GM23338 (cell line): ENCODE measurements around the gene PRC1. TPM values are rescaled to one million over a fixed set of nuclear protein-coding genes. Genes with fewer than 3 reads are reported as not detected.

ENCODE experiments used
- ATAC-seq: fragments of 200-7000 bp; cut with Tn5 transposase; 3 replicates; pipeline ENCODE4 v1.9.1; 2020
- DNase-seq: peaks from one replicate; pipeline ENCODE4 v3.0.0-alpha.2; 2015; ENCODE audit warnings: low spot score
- H2AFZ ChIP-seq: fragments of 200-600 bp; sonication (generic); 2 replicates; pipeline ENCODE4 v1.8.0; 2016; ENCODE audit warnings: antibody characterized with exemption, mild to moderate bottlenecking, moderate library complexity
- H3F3A ChIP-seq: fragments of 200-600 bp; sonication (generic); replicated peaks from 2 replicates; pipeline ENCODE4 v1.8.0; 2017; ENCODE audit warnings: antibody characterized with exemption, mixed run types, low read depth
- H3K27ac ChIP-seq: fragments of 200-600 bp; sonication (generic); 2 replicates; pipeline ENCODE4 v1.6.1; 2016; ENCODE audit warnings: low read depth
- H3K27me3 ChIP-seq: fragments of 200-600 bp; sonication (generic); 2 replicates; pipeline ENCODE4 v1.8.0; 2016; ENCODE audit warnings: mild to moderate bottlenecking, mixed run types, moderate library complexity; ENCODE audit not compliant: insufficient read depth
- H3K36me3 ChIP-seq: fragments of 200-600 bp; sonication (generic); 2 replicates; pipeline ENCODE4 v1.8.0; 2016; ENCODE audit warnings: mild to moderate bottlenecking; ENCODE audit not compliant: insufficient read depth
- H3K4me1 ChIP-seq: fragments of 200-600 bp; sonication (generic); 2 replicates; pipeline ENCODE4 v1.8.0; 2016; ENCODE audit warnings: mild to moderate bottlenecking, moderate library complexity; ENCODE audit not compliant: insufficient read depth
- H3K4me2 ChIP-seq: fragments of 200-600 bp; sonication (generic); 2 replicates; pipeline ENCODE4 v1.7.1; 2017; ENCODE audit warnings: mixed run types
- H3K4me3 ChIP-seq: fragments of 200-600 bp; sonication (generic); 2 replicates; pipeline ENCODE4 v1.6.1; 2016; ENCODE audit warnings: mixed run types
- H3K79me2 ChIP-seq: fragments of 200-600 bp; sonication (generic); replicated peaks from 2 replicates; pipeline ENCODE4 v1.8.0; 2017; ENCODE audit warnings: mild to moderate bottlenecking; ENCODE audit not compliant: insufficient read depth
- H3K9me2 ChIP-seq: fragments of 200-600 bp; sonication (generic); 2 replicates; pipeline ENCODE4 v1.8.0; 2017; ENCODE audit not compliant: insufficient read depth
- H4K20me1 ChIP-seq: fragments of 200-600 bp; sonication (generic); replicated peaks from 2 replicates; pipeline ENCODE4 v1.8.0; 2017; ENCODE audit warnings: mild to moderate bottlenecking; ENCODE audit not compliant: insufficient read depth
- H3K27ac Mint-ChIP-seq: 2 replicates; pipeline ENCODE4 v1.8.0; 2020; ENCODE audit warnings: inconsistent platforms, mild to moderate bottlenecking, moderate library complexity, mixed read lengths
- H3K27me3 Mint-ChIP-seq: 3 replicates; pipeline ENCODE4 v1.8.0; 2022; ENCODE audit warnings: low read depth, mild to moderate bottlenecking, moderate library complexity, mixed read lengths, inconsistent platforms; ENCODE audit not compliant: insufficient read depth, poor library complexity
- H3K36me3 Mint-ChIP-seq: 3 replicates; pipeline ENCODE4 v1.8.0; 2021; ENCODE audit warnings: low read depth, mild to moderate bottlenecking, inconsistent platforms, moderate library complexity, mixed read lengths
- H3K4me1 Mint-ChIP-seq: 3 replicates; pipeline ENCODE4 v1.8.0; 2020; ENCODE audit warnings: mild to moderate bottlenecking, inconsistent platforms, mixed read lengths
- H3K4me3 Mint-ChIP-seq: 3 replicates; pipeline ENCODE4 v1.8.0; 2021; ENCODE audit warnings: moderate library complexity, mild to moderate bottlenecking, inconsistent platforms, mixed read lengths
- H3K9me3 Mint-ChIP-seq: 3 replicates; pipeline ENCODE4 v1.8.0; 2020; ENCODE audit warnings: moderate library complexity, mild to moderate bottlenecking, inconsistent platforms, mixed read lengths
- CREB1 ChIP-seq: fragments of 250-450 bp; sonication (Bioruptor Pico); IDR thresholded peaks from 2 replicates; pipeline ENCODE4 v1.5.0; 2020; ENCODE audit warnings: low read depth, mild to moderate bottlenecking, moderate library complexity
- CTCF ChIP-seq, 2 experiments: fragments of 200-600 bp in 1 of 2; sonication (generic) in 1 of 2; conservative IDR thresholded peaks; 2 replicates each; pipeline versions ENCODE4 v1.5.1 to v1.6.1; 2016 to 2017; ENCODE audit warnings: antibody characterized with exemption in 2 of 2, low read depth in 2 of 2, mild to moderate bottlenecking in 2 of 2, moderate library complexity in 1 of 2
- ETS1 ChIP-seq: IDR thresholded peaks from 2 replicates; pipeline ENCODE4 v1.6.1; 2016; ENCODE audit warnings: antibody characterized with exemption
- EZH2 ChIP-seq: fragments of 200-600 bp; sonication (generic); IDR thresholded peaks from one replicate; pipeline ENCODE4 v1.8.0; 2017; ENCODE audit warnings: antibody characterized with exemption, mild to moderate bottlenecking, low read depth; ENCODE audit not compliant: unreplicated experiment
- EZH2phosphoT487 ChIP-seq: fragments of 200-600 bp; sonication (generic); IDR thresholded peaks from one replicate; pipeline ENCODE4 v1.8.1; 2018; ENCODE audit warnings: antibody characterized with exemption; ENCODE audit not compliant: unreplicated experiment
- JUNB ChIP-seq: IDR thresholded peaks from one replicate; pipeline ENCODE4 v1.6.1; 2016; ENCODE audit warnings: antibody characterized with exemption; ENCODE audit not compliant: unreplicated experiment
- NANOG ChIP-seq: IDR thresholded peaks from 2 replicates; pipeline ENCODE4 v1.6.1; 2016; ENCODE audit warnings: antibody characterized with exemption, borderline replicate concordance
- POLR2AphosphoS5 ChIP-seq: IDR thresholded peaks from 2 replicates; pipeline ENCODE4 v1.6.1; 2016; ENCODE audit warnings: antibody characterized with exemption, low read depth
- REST ChIP-seq: IDR thresholded peaks from one replicate; pipeline ENCODE4 v1.6.1; 2018; ENCODE audit warnings: antibody characterized with exemption; ENCODE audit not compliant: unreplicated experiment
- STAT1 ChIP-seq: IDR thresholded peaks from one replicate; pipeline ENCODE4 v1.6.1; 2016; ENCODE audit warnings: antibody characterized with exemption; ENCODE audit not compliant: unreplicated experiment
- ZNF114 ChIP-seq: fragments of 250-450 bp; sonication (Bioruptor Pico); IDR thresholded peaks from 2 replicates; pipeline ENCODE4 v1.5.0; 2020; ENCODE audit warnings: mild to moderate bottlenecking, moderate library complexity
- ZNF331 ChIP-seq: fragments of 250-450 bp; sonication (Bioruptor Pico); IDR thresholded peaks from 2 replicates; pipeline ENCODE4 v1.5.0; 2020; ENCODE audit warnings: low read depth, mild to moderate bottlenecking, moderate library complexity
- ZNF462 ChIP-seq: fragments of 250-450 bp; sonication (Bioruptor Pico); IDR thresholded peaks from 2 replicates; pipeline ENCODE4 v1.5.0; 2020; ENCODE audit warnings: mild to moderate bottlenecking, moderate library complexity
- polyA plus RNA-seq: library from polyadenylated mRNA; unstranded; fragments of >200 nt; fragmentation: Nextera tagmentation; extraction: Ambion mirVana; gene quantifications from 2 replicates; pipeline ENCODE4 v1.2.1, GENCODE V29; 2016
- total RNA-seq: library from RNA; depleted of rRNA; stranded (reverse); fragments of >200 nt; shearing (Covaris generic); gene quantifications from 2 replicates; pipeline ENCODE4 v1.2.3, GENCODE V29; 2014

Gene PRC1
- total and polyA plus RNA-seq, 2 experiments from 2014 or later: 102 to 150 TPM

GRCh38 chr15:90962021-90962420 lies 32.3 kb downstream of the PRC1 start:
- Mint-ChIP-seq H3K9me3 (no peaks in the 10 kb centered on the region), H3K27me3 (peaks cover 20% of the 10 kb centered on the region), H3K36me3 (peaks cover 65% of the 10 kb centered on the region), H3K4me1 (peaks cover 6% of the 10 kb centered on the region), H3K4me3 (no peak overlapping the region), H3K27ac (no peak overlapping the region)
- no peaks in the 10 kb centered on the region for H3K9me2 ChIP-seq
- no peak overlapping the region for H3K4me3 ChIP-seq
- no peak overlapping the region for H2AFZ ChIP-seq
- H3K36me3 ChIP-seq: peaks cover 28% of the 10 kb centered on the region
- DNase-seq: no peak
- H4K20me1 ChIP-seq: peaks cover 11% of the 10 kb centered on the region; the same call in 1 of the 2 replicates
- H3K27ac ChIP-seq: no peak overlapping the region
- H3K79me2 ChIP-seq: no peaks in the 10 kb centered on the region; the same call in 1 of the 2 replicates
- ATAC-seq: no peak
- H3K4me1 ChIP-seq: peaks cover 3% of the 10 kb centered on the region; the same call in 1 of the 2 replicates
- no peak overlapping the region for H3K4me2 ChIP-seq
- TF ChIP-seq JUNB (no peak), ZNF331 (CRISPR knock-in tag) (no peak), POLR2AphosphoS5 (no peak), ZNF462 (CRISPR knock-in tag) (no peak), EZH2 (no peak), CREB1 (no peak), EZH2phosphoT487 (no peak), NANOG (no peak), CTCF (conservative IDR thresholded peaks at IDR 0.05; ENCODE audit: low read depth in 2 of 2) (no peak), ZNF114 (CRISPR knock-in tag) (no peak), REST (no peak), STAT1 (no peak), ETS1 (no peak)
- H3F3A ChIP-seq: no peaks in the 10 kb centered on the region; the same call in 1 of the 2 replicates
- no peaks in the 10 kb centered on the region for H3K27me3 ChIP-seq
